Stomach (tissue), 9 donors: ENCODE data around the gene PTH2R. TPM values are rescaled to one million over a fixed set of nuclear protein-coding genes. Genes with fewer than 3 reads are reported as not detected.
"Not testable (repeated sequence)": the region's sequence is repeated elsewhere in the genome, so short reads cannot be mapped to it uniquely, and the experiment has no call there.

Experiments used
- DNase-seq, 2 donors: peaks; one replicate each; pipeline versions ENCODE4 v3.0.0 to v3.0.0-alpha.2; 2013 to 2019
- H3K27ac ChIP-seq, 5 donors: fragments of 200-600 bp in 4 of 5; sonication (generic) in 4 of 5; one replicate each; pipeline ENCODE4 v1.5.1; 2013 to 2019; ENCODE audit warnings: mild to moderate bottlenecking in 1 of 5, moderate library complexity in 1 of 5
- H3K27me3 ChIP-seq, 3 donors: fragments of 200-600 bp; sonication (generic); one replicate each; pipeline ENCODE4 v1.5.1; 2017 to 2019; ENCODE audit warnings: mixed run types in 1 of 3
- H3K36me3 ChIP-seq, 4 donors: fragments of 200-600 bp; sonication (generic); 1 replicate in 3 of 4; 2 replicates in 1 of 4; pipeline ENCODE4 v1.5.1; 2016 to 2019
- H3K4me1 ChIP-seq, 4 donors: fragments of 200-600 bp; sonication (generic); one replicate each; pipeline ENCODE4 v1.5.1; 2016 to 2019
- H3K4me3 ChIP-seq, 4 donors: fragments of 200-600 bp; sonication (generic) in 3 of 4; one replicate each; pipeline ENCODE4 v1.5.1; 2016 to 2019; ENCODE audit warnings: mild to moderate bottlenecking in 1 of 4
- H3K9me3 ChIP-seq, 4 donors: fragments of 200-600 bp; sonication (generic); one replicate each; pipeline ENCODE4 v1.5.1; 2016 to 2019
- CTCF ChIP-seq, 7 experiments: fragments of 450-650 bp in 4 of 7; fragments of 200-600 bp in 3 of 7; sonication (generic) in 3 of 7; IDR thresholded peaks; one replicate each; pipeline ENCODE4 v1.5.1; 2016 to 2019; ENCODE audit warnings: antibody characterized with exemption in 7 of 7, control low read depth in 2 of 7, mild to moderate bottlenecking in 1 of 7
- EP300 ChIP-seq: sonication (generic); formaldehyde crosslinking; IDR thresholded peaks from one replicate; pipeline ENCODE4 v1.6.1; 2017; ENCODE audit warnings: antibody characterized with exemption
- POLR2A ChIP-seq, 4 donors: fragments of 450-650 bp; IDR thresholded peaks; one replicate each; pipeline ENCODE4 v1.6.1; 2016; ENCODE audit warnings: antibody characterized with exemption in 4 of 4, control low read depth in 2 of 4, mild to moderate bottlenecking in 1 of 4, moderate library complexity in 1 of 4
- POLR2AphosphoS5 ChIP-seq, 3 donors: sonication (generic); formaldehyde crosslinking; IDR thresholded peaks; one replicate each; pipeline ENCODE4 v1.6.1; 2016; ENCODE audit warnings: antibody characterized with exemption in 3 of 3
- WGBS, 5 donors: extraction: QIAGEN DNeasy Blood & Tissue Kit in 3 of 5; methylation state at CpG; one replicate each; pipeline versions ENCODE4 v1.1.5 to v1.1.7; 2013 to 2018; 5-methylcytosine and 5-hydroxymethylcytosine counted together
- intact Hi-C: fragments of 100-400 bp; cut with DNase I; formaldehyde crosslinking; loops from one replicate; pipeline ENCODE4 v1.15.1; 2023; ENCODE audit warnings: low total_unique reads
- polyA plus RNA-seq, 3 donors: library from polyadenylated mRNA; stranded (reverse); fragments of 200-250 nt; gene quantifications; one replicate each; pipeline ENCODE4 v1.2.3, GENCODE V29; 2013
- total RNA-seq, 5 donors: library from RNA; depleted of rRNA; stranded (reverse); fragments of >200 nt; gene quantifications; one replicate each; pipeline versions ENCODE4 v1.1.0 to v1.2.3, GENCODE V29; 2014 to 2016
- donor health status: healthy with polysubstance abuse.
- donor health status: Bipolar disorder and iron deficiency.
- donor health status: healthy.

Gene PTH2R
- total and polyA plus RNA-seq, 8 donors, result 0.05 to 0.55 TPM; not detected in 6

- intact Hi-C loops, result no loop called here
- DNase-seq, result no peak
- H3K4me1 ChIP-seq, result no peaks in the 10 kb centered on the region
- no peak overlapping the region for H3K4me3 ChIP-seq
- 79 to 93% (median 83%) methylated on average over 2 of the region's 2 CpGs for WGBS, 5 donors
- H3K27me3 ChIP-seq, result no peaks in the 10 kb centered on the region
- no peaks in the 10 kb centered on the region for H3K9me3 ChIP-seq
- H3K36me3 ChIP-seq, result no peaks in the 10 kb centered on the region
- TF ChIP-seq CTCF (IDR thresholded peaks at IDR 0.05), result no peak
- no peak overlapping the region for H3K27ac ChIP-seq
Measured at GRCh38 chr2:208440716-208441115, 34.1 kb downstream of the PTH2R start.

GRCh38 chr2:208441951-208442350 is 35.4 kb downstream of the PTH2R start:
- Histone ChIP-seq H3K4me3 (no peak overlapping the region), H3K27me3 (no peaks in the 10 kb centered on the region), H3K36me3 (no peaks in the 10 kb centered on the region), H3K27ac (no peak overlapping the region), H3K9me3 (no peaks in the 10 kb centered on the region), H3K4me1 (no peaks in the 10 kb centered on the region)
- intact Hi-C loops, result no loop called here
- DNase-seq, result no peak
- WGBS, 5 donors, result 90 to 99% (median 95%) methylated on average over 2 of the region's 2 CpGs
- TF ChIP-seq EP300 (no peak), POLR2AphosphoS5 (IDR thresholded peaks at IDR 0.05) (no peak), POLR2A (IDR thresholded peaks at IDR 0.05) (no peak), CTCF (IDR thresholded peaks at IDR 0.05) (no peak)

GRCh38 chr2:208447447-208447846 is 40.9 kb downstream of the PTH2R start:
- intact Hi-C loops, H3K9me3 ChIP-seq, H3K4me3 ChIP-seq, H3K27ac ChIP-seq, H3K27me3 ChIP-seq, H3K4me1 ChIP-seq, DNase-seq, H3K36me3 ChIP-seq: not testable (repeated sequence)
- WGBS, 5 donors, result 89 to 94% (median 90%) methylated on average over 6 of the region's 6 CpGs

- Histone ChIP-seq H3K4me1 (no peaks in the 10 kb centered on the region), H3K27me3 (no peaks in the 10 kb centered on the region), H3K9me3 (no peaks in the 10 kb centered on the region), H3K4me3 (no peak overlapping the region), H3K27ac (no peak overlapping the region), H3K36me3 (no peaks in the 10 kb centered on the region)
- intact Hi-C loops, result no loop called here
- no peak for DNase-seq
- WGBS, 5 donors, result 64 to 78% (median 68%) methylated on average over 2 of the region's 2 CpGs
- no peak for TF ChIP-seq EP300
- no peak for TF ChIP-seq POLR2AphosphoS5 (IDR thresholded peaks at IDR 0.05)
- no peak for TF ChIP-seq CTCF (IDR thresholded peaks at IDR 0.05)
- TF ChIP-seq POLR2A (IDR thresholded peaks at IDR 0.05), result no peak
Measured at GRCh38 chr2:208451061-208451460, 44.5 kb downstream of the PTH2R start.

GRCh38 chr2:208454861-208455260 is 48.3 kb downstream of the PTH2R start:
- Histone ChIP-seq H3K36me3 (no peaks in the 10 kb centered on the region), H3K27ac (no peak overlapping the region), H3K9me3 (no peaks in the 10 kb centered on the region), H3K4me1 (no peaks in the 10 kb centered on the region), H3K4me3 (no peak overlapping the region), H3K27me3 (no peaks in the 10 kb centered on the region)
- no peak for TF ChIP-seq POLR2AphosphoS5 (IDR thresholded peaks at IDR 0.05)
- TF ChIP-seq CTCF (IDR thresholded peaks at IDR 0.05), result no peak
- no peak for TF ChIP-seq EP300
- TF ChIP-seq POLR2A (IDR thresholded peaks at IDR 0.05), result no peak
- DNase-seq, result no peak
- intact Hi-C loops, result no loop called here
